ENCODE data around the gene TTLL8.

Gene TTLL8

GRCh38 chr22:50032109-50032871 is 25.8 kb downstream of the TTLL8 start:
- no peak overlapping the region for H3K4me3 ChIP-seq (ENCODE audit: low read depth, low read length)
- TF ChIP-seq, protein P1, sequence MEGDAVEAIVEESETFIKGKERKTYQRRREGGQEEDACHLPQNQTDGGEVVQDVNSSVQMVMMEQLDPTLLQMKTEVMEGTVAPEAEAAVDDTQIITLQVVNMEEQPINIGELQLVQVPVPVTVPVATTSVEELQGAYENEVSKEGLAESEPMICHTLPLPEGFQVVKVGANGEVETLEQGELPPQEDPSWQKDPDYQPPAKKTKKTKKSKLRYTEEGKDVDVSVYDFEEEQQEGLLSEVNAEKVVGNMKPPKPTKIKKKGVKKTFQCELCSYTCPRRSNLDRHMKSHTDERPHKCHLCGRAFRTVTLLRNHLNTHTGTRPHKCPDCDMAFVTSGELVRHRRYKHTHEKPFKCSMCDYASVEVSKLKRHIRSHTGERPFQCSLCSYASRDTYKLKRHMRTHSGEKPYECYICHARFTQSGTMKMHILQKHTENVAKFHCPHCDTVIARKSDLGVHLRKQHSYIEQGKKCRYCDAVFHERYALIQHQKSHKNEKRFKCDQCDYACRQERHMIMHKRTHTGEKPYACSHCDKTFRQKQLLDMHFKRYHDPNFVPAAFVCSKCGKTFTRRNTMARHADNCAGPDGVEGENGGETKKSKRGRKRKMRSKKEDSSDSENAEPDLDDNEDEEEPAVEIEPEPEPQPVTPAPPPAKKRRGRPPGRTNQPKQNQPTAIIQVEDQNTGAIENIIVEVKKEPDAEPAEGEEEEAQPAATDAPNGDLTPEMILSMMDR (IDR thresholded peaks at IDR 0.05; ENCODE audit: low read depth, low read length): no peak

DNA sequence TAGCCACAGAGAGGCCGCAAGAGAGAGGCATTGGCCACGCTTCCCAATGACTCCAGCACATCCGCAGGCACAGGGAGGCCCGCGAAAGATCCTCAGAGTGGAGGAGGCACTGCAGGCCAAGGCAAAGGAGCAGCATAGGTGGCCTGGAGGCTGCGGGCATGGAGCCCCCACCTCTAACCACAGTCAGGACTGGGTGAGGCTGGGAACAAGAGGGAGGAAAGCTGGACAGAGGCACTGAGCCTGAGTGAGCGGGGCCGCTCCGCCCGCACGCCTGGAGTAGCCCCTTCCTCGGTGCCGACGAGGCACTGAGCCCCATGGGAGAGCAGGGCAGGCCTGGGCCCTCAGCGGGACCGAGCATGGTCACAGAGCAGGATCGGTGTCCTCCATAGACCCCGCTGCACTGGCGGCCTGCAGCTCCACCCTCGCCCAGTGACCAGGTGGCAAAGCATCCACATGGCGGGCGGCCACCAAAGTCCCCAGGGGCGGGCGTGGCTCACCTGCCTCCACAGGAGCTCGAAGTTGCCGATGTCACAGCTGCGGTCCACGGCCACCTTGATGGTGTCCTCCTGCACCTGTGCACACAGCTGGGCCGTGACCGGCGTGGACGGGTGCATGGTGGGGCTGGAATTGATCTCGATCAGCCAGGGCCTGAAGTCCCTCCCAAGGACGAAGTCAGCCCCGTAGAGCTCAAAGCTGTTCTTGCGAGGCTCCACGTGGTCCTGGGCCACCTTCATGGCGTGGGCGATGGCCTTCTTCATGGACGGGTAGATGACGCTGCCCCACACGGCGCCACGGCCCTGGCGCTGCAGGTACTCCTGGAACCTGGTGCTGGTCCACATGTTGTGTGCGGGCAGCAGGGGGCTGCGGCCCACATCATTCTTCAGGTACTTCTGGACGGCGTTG is 26.7 kb downstream of the TTLL8 start:
- TF ChIP-seq, protein P1 (IDR thresholded peaks at IDR 0.05; ENCODE audit: low read depth, low read length): no peak
- no peak overlapping the region for H3K4me3 ChIP-seq (ENCODE audit: low read depth, low read length)

- TF ChIP-seq, protein P1 (IDR thresholded peaks at IDR 0.05; ENCODE audit: low read depth, low read length): peak; percentile 87
Measured at GRCh38 chr22:50030297-50031188, 27.6 kb downstream of the TTLL8 start.

GRCh38 chr22:50027639-50028537 is 30.2 kb downstream of the TTLL8 start:
- no peak overlapping the region for H3K4me3 ChIP-seq (ENCODE audit: low read depth, low read length)
- TF ChIP-seq, protein P1 (IDR thresholded peaks at IDR 0.05; ENCODE audit: low read depth, low read length): no peak

More at GRCh38 chr22:50030297-50031188, 27.6 kb downstream of the TTLL8 start:
- H3K4me3 ChIP-seq (ENCODE audit: low read depth, low read length): no peak overlapping the region

DNA sequence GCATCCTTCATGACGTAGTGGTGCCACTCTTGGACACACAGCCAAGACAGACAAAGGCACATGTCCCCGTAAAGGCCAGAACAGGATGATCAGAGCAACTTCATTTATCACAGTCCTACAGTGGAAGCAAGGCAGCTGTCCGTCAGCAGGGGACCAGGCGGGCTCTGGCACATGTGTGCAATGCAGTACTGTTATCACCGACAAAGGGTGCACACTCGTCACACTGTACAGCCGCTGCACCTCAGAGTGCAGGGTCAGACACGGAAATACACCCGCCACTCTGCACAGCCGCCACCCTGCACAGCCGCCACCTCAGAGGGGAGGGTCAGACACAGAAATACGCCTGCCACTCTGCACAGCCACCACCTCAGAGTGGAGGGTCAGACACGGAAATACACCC is 32.1 kb downstream of the TTLL8 start:
- TF ChIP-seq, protein P1 (IDR thresholded peaks at IDR 0.05; ENCODE audit: low read depth, low read length): no peak

GRCh38 chr22:50022171-50022819 is 35.8 kb downstream of the TTLL8 start:
- TF ChIP-seq, protein P1 (IDR thresholded peaks at IDR 0.05; ENCODE audit: low read depth, low read length): no peak
- H3K4me3 ChIP-seq (ENCODE audit: low read depth, low read length): no peak overlapping the region

More for the DNA sequence above, 32.1 kb downstream of the TTLL8 start:
- H3K4me3 ChIP-seq (ENCODE audit: low read depth, low read length): no peak overlapping the region
